Superior temporal gyrus (tissue), 1 donor: ENCODE measurements around the gene TENT4A.
A peak's percentile ranks its signal among the peaks of the same experiment; 100 is the strongest.
"Not testable (repeated sequence)": the region's sequence is repeated elsewhere in the genome, so short reads cannot be mapped to it uniquely, and the experiment has no call there.

Experiments used
- DNase-seq: peaks from one replicate; pipeline ENCODE4 v3.0.0-alpha.2; 2016; ENCODE audit errors: extremely low spot score

The TENT4A gene

GRCh38 chr5:6768590-6769230 is 55.5 kb downstream of the TENT4A start:
- no peak for DNase-seq

- no peak for DNase-seq
Measured at GRCh38 chr5:6770826-6771607, 57.8 kb downstream of the TENT4A start.

- peak; percentile 53 for DNase-seq
Measured at GRCh38 chr5:6772886-6773285, 59.7 kb downstream of the TENT4A start.

- peak; percentile 32 for DNase-seq
Measured at GRCh38 chr5:6773342-6774035, 60.3 kb downstream of the TENT4A start.

- not testable (repeated sequence) for DNase-seq
Measured at GRCh38 chr5:6774207-6774606, 61.0 kb downstream of the TENT4A start.

DNA sequence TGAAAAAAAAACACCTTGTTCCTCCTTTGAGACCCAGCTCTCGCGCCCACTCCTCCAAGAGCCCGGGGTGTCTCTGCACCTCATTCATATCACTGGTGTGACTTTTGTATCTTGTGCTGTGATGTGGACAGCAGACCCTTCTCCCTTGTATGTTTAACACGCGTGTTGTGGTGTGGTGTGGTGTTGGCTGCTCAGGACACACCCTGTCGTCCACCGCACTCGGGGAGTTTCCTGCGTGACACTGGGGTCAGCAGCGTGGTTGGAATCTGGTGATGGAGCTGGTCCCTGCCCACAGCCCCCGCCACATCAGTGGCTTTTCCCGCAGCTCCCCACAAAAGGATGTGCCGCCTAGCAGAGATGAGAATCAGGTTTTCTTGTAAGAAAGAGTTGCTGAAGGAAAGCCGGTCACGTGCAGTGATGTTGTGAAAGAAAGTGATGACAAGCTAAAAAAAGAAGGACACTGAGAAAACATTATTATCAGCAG is 61.5 kb downstream of the TENT4A start:
- no peak for DNase-seq

DNA sequence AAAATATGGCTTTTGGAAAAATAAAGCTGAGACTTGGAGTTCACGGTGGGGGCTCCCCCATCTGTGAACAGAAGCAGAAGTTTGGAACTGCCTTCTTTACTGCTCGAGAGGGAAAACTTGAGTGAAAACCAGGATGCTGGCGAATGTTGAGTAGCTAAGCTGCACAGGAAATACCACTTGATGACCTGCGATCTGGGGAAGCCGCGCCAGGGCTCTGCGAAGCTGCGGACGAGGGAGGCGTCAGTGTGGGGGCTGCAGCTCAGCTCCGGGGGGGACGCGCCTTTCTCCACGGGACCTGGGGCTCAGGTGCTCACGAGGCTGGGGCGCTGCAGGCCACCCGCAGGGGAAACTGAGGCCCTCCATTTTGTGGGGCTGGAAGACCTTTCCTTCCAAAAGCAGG is 62.3 kb downstream of the TENT4A start:
- no peak for DNase-seq

- no peak for DNase-seq
Measured at GRCh38 chr5:6780802-6781391, 67.7 kb downstream of the TENT4A start.

- DNase-seq: no peak
Measured at GRCh38 chr5:6781716-6782115, 68.5 kb downstream of the TENT4A start.

DNA sequence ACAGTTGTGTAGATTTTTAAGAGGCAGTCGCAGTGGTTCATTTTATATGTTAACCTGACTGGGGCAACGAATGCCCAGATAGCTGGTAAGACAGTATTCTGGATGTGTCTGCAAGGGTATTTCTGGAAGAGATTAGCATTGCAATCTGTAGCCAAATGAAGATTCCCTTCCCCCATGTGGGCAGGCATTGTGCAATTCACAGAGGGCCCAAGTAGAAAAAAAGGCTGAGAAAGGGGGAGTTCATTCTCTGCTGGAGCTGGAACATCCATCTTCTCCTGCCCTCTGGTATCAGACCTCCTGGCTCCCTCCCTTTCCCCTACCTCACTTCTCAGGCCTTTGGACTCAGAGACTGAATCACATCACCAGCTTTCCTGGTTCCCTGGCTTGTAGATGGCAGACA is 70.6 kb downstream of the TENT4A start:
- DNase-seq: no peak

- no peak for DNase-seq
Measured at GRCh38 chr5:6784481-6784880, 71.2 kb downstream of the TENT4A start.

DNA sequence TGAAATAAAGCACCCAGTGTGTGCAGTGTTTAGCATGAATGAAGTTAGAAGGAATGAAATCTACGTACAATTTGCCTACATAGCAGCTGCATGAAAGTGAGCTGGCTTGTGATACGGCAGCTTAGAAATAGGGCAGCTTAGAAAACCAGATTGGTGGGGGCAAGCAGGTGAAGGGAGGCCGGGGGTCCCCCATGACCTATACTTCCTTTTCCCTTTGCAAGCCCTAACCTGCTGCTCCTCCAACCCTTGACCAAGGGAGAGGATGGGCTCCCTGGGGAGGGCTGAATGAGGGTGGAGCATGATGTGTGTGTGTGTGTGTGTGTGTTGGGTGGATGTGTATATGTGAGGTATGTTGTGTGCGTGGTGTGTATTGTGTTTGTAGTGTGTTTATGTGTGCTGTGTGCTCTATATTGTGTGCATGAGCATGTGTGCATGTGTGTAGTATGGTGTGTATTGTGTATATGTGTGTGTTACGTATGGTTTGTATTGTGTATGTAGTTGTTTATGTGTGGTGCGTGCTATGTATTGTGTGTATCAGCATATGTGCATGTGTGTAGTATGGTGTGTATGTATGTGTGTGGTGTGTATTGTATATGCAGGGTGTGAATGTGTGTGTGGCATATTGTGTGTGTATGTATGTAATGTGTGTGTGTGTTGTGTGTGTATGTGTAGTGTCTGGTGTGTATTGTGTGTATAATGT is 72.1 kb downstream of the TENT4A start:
- no peak for DNase-seq

- no peak for DNase-seq
Measured at GRCh38 chr5:6785861-6786180, 72.6 kb downstream of the TENT4A start.

DNA sequence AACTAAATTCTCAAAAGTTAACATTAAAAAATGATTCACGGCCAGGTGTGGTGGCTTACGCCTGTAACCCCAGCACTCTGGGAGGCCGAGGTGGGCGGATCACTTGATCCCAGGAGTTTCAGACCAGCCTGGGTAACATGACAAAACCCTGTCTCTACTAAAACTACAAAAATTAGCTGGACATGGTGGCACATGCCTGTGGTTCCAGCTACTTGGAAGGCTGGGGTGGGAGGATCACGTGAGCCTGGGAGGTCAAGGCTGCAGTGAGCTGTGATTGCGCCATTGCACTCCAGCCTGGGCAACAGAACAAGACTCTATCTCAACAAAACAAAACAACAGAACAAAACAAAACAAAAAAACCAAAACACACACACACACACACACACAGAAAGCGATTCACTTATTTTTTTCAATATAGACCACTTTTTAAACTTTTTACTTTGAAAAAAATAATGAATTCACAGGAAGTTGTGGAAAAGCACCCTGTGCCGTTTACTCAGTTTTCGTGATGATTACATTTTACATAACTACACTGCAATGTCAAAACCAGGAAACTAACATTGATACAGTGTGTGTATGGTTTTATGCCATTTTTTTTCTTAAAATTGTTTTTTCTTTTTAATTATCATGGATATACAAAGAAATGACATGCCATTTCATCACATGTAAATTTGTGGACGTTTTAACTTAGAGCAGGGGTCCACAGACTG is 73.7 kb downstream of the TENT4A start:
- DNase-seq: no peak

GRCh38 chr5:6787941-6788340 is 74.7 kb downstream of the TENT4A start:
- no peak for DNase-seq

DNA sequence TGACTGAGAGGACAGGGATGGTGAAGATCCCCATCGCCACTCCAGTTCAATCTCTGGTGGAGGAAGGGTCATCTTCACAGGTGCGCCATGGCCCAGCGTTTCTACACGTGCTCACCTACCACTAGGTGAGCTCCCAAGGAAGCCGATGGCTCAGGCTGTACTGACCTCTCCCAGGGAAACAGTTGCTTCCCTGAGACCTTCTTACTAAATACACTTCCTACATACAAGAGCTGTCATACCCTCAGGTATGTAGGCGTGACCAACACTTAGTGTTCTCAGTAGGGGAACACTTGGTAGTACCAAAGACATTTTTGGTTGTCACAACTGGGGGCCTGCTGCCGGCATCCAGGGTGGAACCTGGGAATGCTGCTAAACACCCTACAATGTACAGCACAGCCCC is 75.2 kb downstream of the TENT4A start:
- no peak for DNase-seq

GRCh38 chr5:6788956-6789649 is 75.9 kb downstream of the TENT4A start:
- DNase-seq: no peak

DNA sequence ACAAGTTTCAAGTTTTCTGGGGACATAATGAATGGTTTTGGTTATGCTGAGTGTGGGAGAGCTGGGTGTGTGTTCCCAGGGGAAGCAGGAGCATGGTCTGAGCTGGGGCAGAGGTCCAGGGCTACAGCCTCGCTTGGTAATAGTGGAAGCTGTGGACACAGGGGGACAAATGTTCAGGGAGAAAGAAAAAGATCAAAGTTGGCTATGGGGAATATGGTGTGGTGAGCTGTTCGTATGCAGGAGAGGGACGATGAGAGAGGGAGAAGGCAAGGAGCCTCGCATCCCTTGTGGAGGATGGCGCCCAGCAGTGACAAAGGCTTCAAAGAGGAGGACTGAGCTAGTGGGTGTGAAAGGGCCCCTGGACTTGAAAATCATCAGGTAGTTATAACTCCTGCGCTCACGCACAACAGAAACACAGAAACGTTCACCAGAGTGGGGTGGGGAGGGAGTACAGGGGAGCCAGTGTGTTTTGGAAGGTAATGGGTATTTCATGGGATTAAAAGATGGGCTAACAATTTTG is 77.2 kb downstream of the TENT4A start:
- DNase-seq: no peak

- no peak for DNase-seq
Measured at GRCh38 chr5:6791031-6791430, 77.8 kb downstream of the TENT4A start.

- DNase-seq: no peak
Measured at GRCh38 chr5:6792376-6792775, 79.1 kb downstream of the TENT4A start.
